Measurements from ENCODE around the gene RBM24. TPM values are rescaled to one million over a fixed set of nuclear protein-coding genes. Genes with fewer than 3 reads are reported as not detected.
"Not testable (repeated sequence)": the region's sequence is repeated elsewhere in the genome, so short reads cannot be mapped to it uniquely, and the experiment has no call there.

Gene RBM24
- total and polyA plus RNA-seq, 2 experiments from 2014 or later: 0.29 to 0.97 TPM

DNA sequence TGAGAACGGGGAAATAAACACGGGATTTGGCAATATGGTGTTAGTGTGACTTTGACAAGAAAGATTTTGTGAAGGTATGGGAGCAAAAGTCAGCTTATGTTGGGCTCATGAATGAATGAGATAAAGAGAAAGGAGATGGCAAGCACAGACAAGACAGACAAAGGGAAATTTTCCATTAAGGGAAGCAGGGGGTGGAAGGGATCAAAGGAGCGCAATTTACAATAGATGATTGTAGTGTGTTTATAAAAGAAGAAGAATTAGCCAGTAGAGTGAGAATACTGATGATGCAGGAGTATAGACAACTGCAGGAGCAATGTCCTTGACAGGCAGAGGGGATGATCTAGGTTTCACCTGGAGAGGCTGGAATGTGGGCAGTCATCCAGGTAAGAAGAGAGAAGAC, 34.1 kb downstream of the RBM24 start:
- WGBS (ENCODE audit: low lambda C conversion rate, missing lambda C conversion rate): 90% methylated on average over 3 of the region's 3 CpGs
- TF ChIP-seq EZH2 (IDR thresholded peaks at IDR 0.05; ENCODE audit: borderline replicate concordance) (no peak), EZH2phosphoT487 (IDR thresholded peaks at IDR 0.05; ENCODE audit: low read depth, severe bottlenecking, unreplicated experiment) (no peak)
- TF ChIP-seq, protein P1, sequence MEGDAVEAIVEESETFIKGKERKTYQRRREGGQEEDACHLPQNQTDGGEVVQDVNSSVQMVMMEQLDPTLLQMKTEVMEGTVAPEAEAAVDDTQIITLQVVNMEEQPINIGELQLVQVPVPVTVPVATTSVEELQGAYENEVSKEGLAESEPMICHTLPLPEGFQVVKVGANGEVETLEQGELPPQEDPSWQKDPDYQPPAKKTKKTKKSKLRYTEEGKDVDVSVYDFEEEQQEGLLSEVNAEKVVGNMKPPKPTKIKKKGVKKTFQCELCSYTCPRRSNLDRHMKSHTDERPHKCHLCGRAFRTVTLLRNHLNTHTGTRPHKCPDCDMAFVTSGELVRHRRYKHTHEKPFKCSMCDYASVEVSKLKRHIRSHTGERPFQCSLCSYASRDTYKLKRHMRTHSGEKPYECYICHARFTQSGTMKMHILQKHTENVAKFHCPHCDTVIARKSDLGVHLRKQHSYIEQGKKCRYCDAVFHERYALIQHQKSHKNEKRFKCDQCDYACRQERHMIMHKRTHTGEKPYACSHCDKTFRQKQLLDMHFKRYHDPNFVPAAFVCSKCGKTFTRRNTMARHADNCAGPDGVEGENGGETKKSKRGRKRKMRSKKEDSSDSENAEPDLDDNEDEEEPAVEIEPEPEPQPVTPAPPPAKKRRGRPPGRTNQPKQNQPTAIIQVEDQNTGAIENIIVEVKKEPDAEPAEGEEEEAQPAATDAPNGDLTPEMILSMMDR (IDR thresholded peaks at IDR 0.05; ENCODE audit: poor library complexity): no peak
- H3K4me2 ChIP-seq: no peak overlapping the region
- H4K20me1 ChIP-seq (ENCODE audit: insufficient read depth, poor library complexity, severe bottlenecking): no peaks in the 10 kb centered on the region
- no peaks in the 10 kb centered on the region for H3K9me3 ChIP-seq (ENCODE audit: low read depth)
- peaks cover 4% of the 10 kb centered on the region for H3K4me1 ChIP-seq (ENCODE audit: insufficient read depth)
- H2AFZ ChIP-seq: no peak overlapping the region
- H3K4me3 ChIP-seq: no peak overlapping the region
- no peak overlapping the region for H3K27ac ChIP-seq
- DNase-seq (ENCODE audit: low spot score): no peak
- H3K27me3 ChIP-seq: no peaks in the 10 kb centered on the region
- no peaks in the 10 kb centered on the region for H3K79me2 ChIP-seq
- no peaks in the 10 kb centered on the region for H3K9me2 ChIP-seq (replicated peaks; ENCODE audit: insufficient read depth)
- no peaks in the 10 kb centered on the region for H3K36me3 ChIP-seq (replicated peaks; ENCODE audit: insufficient read depth, low read depth)

DNA sequence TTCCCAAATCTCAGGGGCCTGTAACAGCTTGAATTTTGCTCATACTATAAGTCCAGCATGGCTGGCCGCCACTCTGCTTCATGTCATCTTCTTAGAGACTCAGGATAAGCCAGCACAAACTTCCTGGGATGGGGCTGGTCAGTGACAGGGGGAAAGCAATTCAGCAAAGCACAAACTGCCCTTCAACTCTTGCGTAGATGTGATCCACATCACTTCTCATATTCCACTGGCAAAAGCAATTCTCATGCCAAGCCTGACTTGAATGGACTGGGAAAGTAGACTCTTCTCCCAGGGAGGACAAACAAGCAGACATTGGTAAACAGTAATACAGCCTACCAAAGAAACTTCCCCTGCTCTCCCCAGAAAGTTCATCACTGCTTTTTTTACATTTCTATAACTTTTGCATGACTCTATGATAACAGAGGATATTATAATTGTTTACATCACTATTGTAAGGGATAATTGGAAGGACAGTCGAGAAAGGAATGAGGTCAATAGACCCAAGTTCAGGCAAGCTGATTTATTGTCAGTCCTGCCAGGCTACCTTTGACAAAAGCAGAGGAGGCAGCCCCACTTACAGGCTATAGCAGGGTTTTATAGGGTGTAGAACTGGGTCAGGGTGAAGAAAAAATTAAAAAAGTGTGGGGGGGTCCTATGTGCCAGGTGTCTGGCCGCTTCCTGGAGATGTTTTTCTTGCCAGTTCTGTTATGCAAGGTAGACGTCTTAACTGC, 37.4 kb downstream of the RBM24 start:
- Histone ChIP-seq H4K20me1 (ENCODE audit: insufficient read depth, poor library complexity, severe bottlenecking) (no peaks in the 10 kb centered on the region), H3K27ac (no peak overlapping the region), H3K27me3 (no peaks in the 10 kb centered on the region), H3K4me1 (ENCODE audit: insufficient read depth) (no peaks in the 10 kb centered on the region), H2AFZ (no peak overlapping the region), H3K9me3 (ENCODE audit: low read depth) (no peaks in the 10 kb centered on the region), H3K36me3 (replicated peaks; ENCODE audit: insufficient read depth, low read depth) (no peaks in the 10 kb centered on the region), H3K4me3 (no peak overlapping the region), H3K9me2 (replicated peaks; ENCODE audit: insufficient read depth) (no peaks in the 10 kb centered on the region), H3K79me2 (no peaks in the 10 kb centered on the region), H3K4me2 (no peak overlapping the region)
- WGBS (ENCODE audit: low lambda C conversion rate, missing lambda C conversion rate): 89% methylated on average over 5 of the region's 5 CpGs
- DNase-seq (ENCODE audit: low spot score): no peak
- TF ChIP-seq EZH2phosphoT487 (IDR thresholded peaks at IDR 0.05; ENCODE audit: low read depth, severe bottlenecking, unreplicated experiment) (no peak), EZH2 (IDR thresholded peaks at IDR 0.05; ENCODE audit: borderline replicate concordance) (no peak)
- TF ChIP-seq, protein P1 (IDR thresholded peaks at IDR 0.05; ENCODE audit: poor library complexity): no peak

DNA sequence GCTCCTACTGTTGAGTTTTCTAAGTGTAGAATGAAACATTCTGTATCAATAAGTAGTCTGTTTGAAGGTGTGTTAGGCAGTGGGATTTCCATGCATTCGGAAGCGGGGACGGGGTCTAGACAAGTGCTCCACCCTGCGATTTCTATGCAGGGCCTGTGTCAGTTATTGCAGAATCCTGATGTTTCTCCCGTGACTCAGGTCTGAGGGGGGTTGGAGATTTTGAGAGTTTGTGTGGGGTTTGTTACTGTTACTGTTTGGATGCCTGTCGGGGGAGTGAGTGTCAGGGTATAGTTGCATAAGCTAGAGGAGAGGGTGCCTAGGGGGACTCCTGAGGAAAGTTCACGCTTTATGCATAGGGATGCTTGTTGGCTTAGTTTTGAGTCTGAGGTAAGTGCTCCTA, 39.1 kb downstream of the RBM24 start:
- H3K79me2 ChIP-seq; H4K20me1 ChIP-seq (ENCODE audit: insufficient read depth, poor library complexity, severe bottlenecking); H3K9me2 ChIP-seq (replicated peaks; ENCODE audit: insufficient read depth); H3K4me2 ChIP-seq; H3K27ac ChIP-seq; H3K27me3 ChIP-seq; H3K4me3 ChIP-seq; H3K9me3 ChIP-seq (ENCODE audit: low read depth); H3K36me3 ChIP-seq (replicated peaks; ENCODE audit: insufficient read depth, low read depth); H2AFZ ChIP-seq; H3K4me1 ChIP-seq (ENCODE audit: insufficient read depth); DNase-seq (ENCODE audit: low spot score): not testable (repeated sequence)
- 93% methylated on average over 7 of the region's 7 CpGs for WGBS (ENCODE audit: low lambda C conversion rate, missing lambda C conversion rate)

DNA sequence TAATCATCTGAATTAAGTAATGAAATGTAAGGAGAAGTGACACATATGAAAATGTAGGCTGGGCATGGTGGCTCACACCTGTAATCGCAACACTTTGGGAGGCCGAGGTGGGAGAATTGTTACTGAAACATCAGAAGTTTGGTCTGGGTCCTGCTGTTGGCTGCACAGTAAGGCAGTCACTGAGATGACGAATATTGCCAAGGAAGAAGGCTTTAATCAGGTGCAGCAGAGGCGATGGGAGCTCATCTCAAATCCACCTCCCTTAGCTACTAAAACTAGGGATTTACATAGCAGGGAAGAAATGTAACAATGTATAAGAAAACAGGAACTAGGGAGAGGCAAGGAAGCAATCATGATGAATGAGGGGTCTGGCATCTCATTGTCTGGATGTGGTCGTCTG, 50.1 kb downstream of the RBM24 start:
- TF ChIP-seq EZH2phosphoT487 (IDR thresholded peaks at IDR 0.05; ENCODE audit: low read depth, severe bottlenecking, unreplicated experiment) (no peak), EZH2 (IDR thresholded peaks at IDR 0.05; ENCODE audit: borderline replicate concordance) (no peak)
- TF ChIP-seq, protein P1 (IDR thresholded peaks at IDR 0.05; ENCODE audit: poor library complexity): no peak
- H3K4me3 ChIP-seq: no peak overlapping the region
- H3K9me3 ChIP-seq (ENCODE audit: low read depth): no peaks in the 10 kb centered on the region
- H3K36me3 ChIP-seq (replicated peaks; ENCODE audit: insufficient read depth, low read depth): no peaks in the 10 kb centered on the region
- H4K20me1 ChIP-seq (ENCODE audit: insufficient read depth, poor library complexity, severe bottlenecking): no peaks in the 10 kb centered on the region
- no peaks in the 10 kb centered on the region for H3K9me2 ChIP-seq (replicated peaks; ENCODE audit: insufficient read depth)
- H3K27ac ChIP-seq: no peak overlapping the region
- no peaks in the 10 kb centered on the region for H3K4me1 ChIP-seq (ENCODE audit: insufficient read depth)
- no peaks in the 10 kb centered on the region for H3K27me3 ChIP-seq
- no peak overlapping the region for H2AFZ ChIP-seq
- no peak overlapping the region for H3K4me2 ChIP-seq
- 95% methylated on average over 5 of the region's 5 CpGs for WGBS (ENCODE audit: low lambda C conversion rate, missing lambda C conversion rate)
- no peak for DNase-seq (ENCODE audit: low spot score)
- H3K79me2 ChIP-seq: no peaks in the 10 kb centered on the region
